ENCODE data around the gene CRTAP. TPM values are rescaled to one million over a fixed set of nuclear protein-coding genes. Genes with fewer than 3 reads are reported as not detected.
"Not testable (repeated sequence)": the region's sequence is repeated elsewhere in the genome, so short reads cannot be mapped to it uniquely, and the experiment has no call there.

Gene CRTAP
- polyA plus RNA-seq, 3 donors from 2014 or later: 57.8 to 102 (median 58.7) TPM

GRCh38 chr3:33174711-33175414 lies 61.0 kb downstream of the CRTAP start:
- Mint-ChIP-seq H3K9me3 (no peaks in the 10 kb centered on the region), H3K27ac (no peak overlapping the region), H3K36me3 (no peaks in the 10 kb centered on the region), H3K4me3 (no peak overlapping the region), H3K4me1 (peaks cover 8 to 11% of the 10 kb centered on the region in 2 donors), H3K27me3 (ENCODE audit: low read depth in 3 of 3) (peaks cover 1 to 5% (median 3%) of the 10 kb centered on the region in 3 donors)
- no peak for DNase-seq

DNA sequence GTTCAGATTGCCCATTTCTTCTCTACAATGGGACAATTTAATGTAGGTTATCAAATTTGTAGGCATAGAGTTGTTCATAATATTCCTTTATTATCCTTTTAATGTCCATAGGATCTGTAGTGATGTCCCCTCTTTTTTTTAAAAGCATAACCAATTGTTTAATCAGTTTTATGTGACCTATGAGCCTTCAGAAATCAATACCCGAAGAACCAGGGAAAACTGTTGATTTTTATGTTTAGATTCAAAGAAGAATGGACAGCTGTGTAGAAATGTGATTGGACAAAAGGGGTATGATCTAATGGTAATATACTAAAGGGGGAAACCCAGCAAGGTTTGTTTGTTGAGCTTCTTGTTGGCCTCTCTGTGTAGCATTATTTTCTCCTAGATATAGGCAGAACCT lies 65.3 kb downstream of the CRTAP start:
- no peak for DNase-seq
- Mint-ChIP-seq H3K9me3 (peaks cover 0 to 3% (median 0%) of the 10 kb centered on the region in 6 donors), H3K27ac (no peak overlapping the region), H3K4me3 (no peak overlapping the region), H3K4me1 (no peaks in the 10 kb centered on the region), H3K27me3 (ENCODE audit: low read depth in 3 of 3) (peaks cover 0 to 2% (median 2%) of the 10 kb centered on the region in 3 donors), H3K36me3 (no peaks in the 10 kb centered on the region)

- Mint-ChIP-seq H3K27ac (no peak overlapping the region), H3K9me3 (peaks cover 0 to 4% (median 0%) of the 10 kb centered on the region in 6 donors), H3K27me3 (ENCODE audit: low read depth in 3 of 3) (peaks cover 0 to 3% (median 2%) of the 10 kb centered on the region in 3 donors), H3K4me3 (no peak overlapping the region), H3K4me1 (no peaks in the 10 kb centered on the region), H3K36me3 (no peaks in the 10 kb centered on the region)
- no peak for DNase-seq
Observed at GRCh38 chr3:33181229-33181628, 67.4 kb downstream of the CRTAP start.

- not testable (repeated sequence) for H3K4me1 Mint-ChIP-seq; H3K4me3 Mint-ChIP-seq; H3K27me3 Mint-ChIP-seq (ENCODE audit: low read depth in 3 of 3); H3K36me3 Mint-ChIP-seq; H3K27ac Mint-ChIP-seq; DNase-seq; H3K9me3 Mint-ChIP-seq
Observed at GRCh38 chr3:33181641-33182040, 67.8 kb downstream of the CRTAP start.

GRCh38 chr3:33184863-33185262 lies 71.0 kb downstream of the CRTAP start:
- DNase-seq: no peak
- Mint-ChIP-seq H3K27ac (no peak overlapping the region), H3K27me3 (ENCODE audit: low read depth in 3 of 3) (peaks cover 0 to 6% (median 2%) of the 10 kb centered on the region in 3 donors), H3K4me1 (no peaks in the 10 kb centered on the region), H3K36me3 (no peaks in the 10 kb centered on the region), H3K4me3 (no peak overlapping the region), H3K9me3 (peaks cover 0 to 4% (median 0%) of the 10 kb centered on the region in 6 donors)

DNA sequence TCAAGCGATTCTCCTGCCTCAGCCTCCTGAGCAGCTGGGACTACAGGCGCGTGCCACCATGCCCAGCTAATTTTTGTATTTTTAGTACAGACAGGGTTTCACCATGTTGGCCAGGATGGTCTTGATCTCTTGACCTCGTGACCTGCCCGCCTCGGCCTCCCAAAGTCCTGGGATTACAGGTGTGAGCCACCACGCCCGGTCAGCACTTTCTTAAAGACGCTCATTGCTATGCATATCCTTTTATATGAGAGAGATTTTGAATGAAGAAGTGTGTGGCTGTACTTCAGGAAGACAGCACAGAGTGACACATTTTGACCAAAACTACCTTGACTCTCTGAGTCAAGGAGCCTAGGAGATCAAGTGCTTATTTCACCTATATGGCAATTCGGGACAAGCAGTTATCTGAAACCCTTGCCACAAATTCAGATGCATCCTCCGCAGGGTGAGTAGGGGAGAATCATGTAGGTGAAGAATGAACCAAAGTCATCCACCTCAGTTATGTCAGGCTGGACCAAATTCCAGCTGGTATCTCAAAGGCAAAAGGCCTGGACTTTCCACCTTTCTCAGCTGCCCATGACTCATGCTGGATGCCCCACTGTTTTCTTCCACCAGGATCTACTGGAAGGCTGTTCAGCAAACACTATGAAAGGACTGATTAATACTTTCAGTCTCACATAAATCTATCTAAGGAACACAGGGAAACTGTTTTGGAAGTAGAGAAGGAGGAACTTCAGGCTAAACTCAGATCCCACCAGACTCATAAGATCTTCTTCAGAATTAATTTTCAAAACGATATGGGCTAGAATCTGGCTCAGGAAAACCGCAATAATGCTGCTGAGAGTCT lies 72.9 kb downstream of the CRTAP start:
- Mint-ChIP-seq H3K4me3 (no peak overlapping the region), H3K27ac (no peak overlapping the region), H3K9me3 (peaks cover 0 to 6% (median 0%) of the 10 kb centered on the region in 6 donors), H3K36me3 (no peaks in the 10 kb centered on the region), H3K27me3 (ENCODE audit: low read depth in 3 of 3) (peaks cover 1 to 6% (median 6%) of the 10 kb centered on the region in 3 donors), H3K4me1 (no peaks in the 10 kb centered on the region)
- no peak for DNase-seq

GRCh38 chr3:33187368-33187634 lies 73.5 kb downstream of the CRTAP start:
- Mint-ChIP-seq H3K9me3 (peaks cover 0 to 6% (median 0%) of the 10 kb centered on the region in 6 donors), H3K27ac (no peak overlapping the region), H3K36me3 (no peaks in the 10 kb centered on the region), H3K4me1 (no peaks in the 10 kb centered on the region), H3K27me3 (ENCODE audit: low read depth in 3 of 3) (peaks cover 1 to 6% (median 4%) of the 10 kb centered on the region in 3 donors), H3K4me3 (no peak overlapping the region)
- no peak for DNase-seq

GRCh38 chr3:33194303-33194702 lies 80.5 kb downstream of the CRTAP start:
- Mint-ChIP-seq H3K9me3 (peaks cover 0 to 2% (median 0%) of the 10 kb centered on the region in 6 donors), H3K4me3 (no peak overlapping the region), H3K4me1 (no peaks in the 10 kb centered on the region), H3K27ac (no peak overlapping the region), H3K27me3 (ENCODE audit: low read depth in 3 of 3) (peaks cover 0 to 5% (median 1%) of the 10 kb centered on the region in 3 donors), H3K36me3 (no peaks in the 10 kb centered on the region)
- no peak for DNase-seq

- Mint-ChIP-seq H3K27me3 (ENCODE audit: low read depth in 3 of 3) (peaks cover 0 to 4% (median 0%) of the 10 kb centered on the region in 3 donors), H3K36me3 (no peaks in the 10 kb centered on the region), H3K4me3 (no peak overlapping the region), H3K4me1 (no peaks in the 10 kb centered on the region), H3K27ac (no peak overlapping the region), H3K9me3 (no peaks in the 10 kb centered on the region)
- no peak for DNase-seq
Observed at GRCh38 chr3:33196538-33196937, 82.7 kb downstream of the CRTAP start.

Other genes with a start within 250 kb of the CRTAP start
- gene CCR4, start 162.4 kb upstream of the CRTAP start, polyA plus RNA-seq: under 1 TPM in 1 of 3 donors, not detected in 2; 0.08 TPM
- 10 to 100 TPM; 36.8 to 60.0 (median 47.2) TPM for gene GLB1, start 16.9 kb upstream of the CRTAP start, polyA plus RNA-seq
- gene TMPPE, start 16.9 kb upstream of the CRTAP start, polyA plus RNA-seq: 1 to 10 TPM in 1 of 3 donors, under 1 TPM in 1, not detected in 1; 0.10 to 2.2 TPM
- gene SUSD5, start 104.8 kb downstream of the CRTAP start, polyA plus RNA-seq: not detected
- gene FBXL2, start 163.4 kb downstream of the CRTAP start, polyA plus RNA-seq: under 1 TPM in 2 of 3 donors, not detected in 1; 0.07 to 0.11 TPM

Measured in immature natural killer cell (primary cell).